COLO829 (cell line): ENCODE data around the gene ETV6.
A peak's percentile ranks its signal among the peaks of the same experiment; 100 is the strongest.

Source experiments
- DNase-seq: peaks from one replicate; pipeline ENCODE4 v3.0.0; 2012; ENCODE audit warnings: low spot score

Gene ETV6

GRCh38 chr12:11778713-11779685 is 129.5 kb downstream of the ETV6 start:
- DNase-seq, result no peak

- DNase-seq, result no peak
These were observed 131.1 kb downstream of the ETV6 start for GRCh38 chr12:11780521-11781101.

GRCh38 chr12:11782914-11783420 is 133.5 kb downstream of the ETV6 start:
- no peak for DNase-seq

GRCh38 chr12:11785712-11786111 is 136.2 kb downstream of the ETV6 start:
- no peak for DNase-seq

- DNase-seq, result no peak
These were observed 137.3 kb downstream of the ETV6 start for GRCh38 chr12:11786638-11787365.

GRCh38 chr12:11787437-11787836 is 138.0 kb downstream of the ETV6 start:
- DNase-seq, result no peak

GRCh38 chr12:11787933-11788849 is 138.7 kb downstream of the ETV6 start:
- DNase-seq, result no peak

GRCh38 chr12:11793921-11794710 is 144.6 kb downstream of the ETV6 start:
- peak; percentile 69 for DNase-seq

GRCh38 chr12:11794751-11795150 is 145.3 kb downstream of the ETV6 start:
- DNase-seq, result no peak

GRCh38 chr12:11795192-11795912 is 145.9 kb downstream of the ETV6 start:
- DNase-seq, result no peak

GRCh38 chr12:11795913-11796459 is 146.5 kb downstream of the ETV6 start:
- DNase-seq, result no peak

- no peak for DNase-seq
These were observed 147.9 kb downstream of the ETV6 start for GRCh38 chr12:11797317-11797913.

GRCh38 chr12:11798006-11798708 is 148.7 kb downstream of the ETV6 start:
- no peak for DNase-seq

GRCh38 chr12:11798856-11799501 is 149.5 kb downstream of the ETV6 start:
- DNase-seq, result no peak

- DNase-seq, result no peak
These were observed 150.0 kb downstream of the ETV6 start for GRCh38 chr12:11799502-11799873.

GRCh38 chr12:11801643-11802042 is 152.2 kb downstream of the ETV6 start:
- no peak for DNase-seq

GRCh38 chr12:11804130-11804529 is 154.7 kb downstream of the ETV6 start:
- DNase-seq, result no peak

- no peak for DNase-seq
These were observed 155.6 kb downstream of the ETV6 start for GRCh38 chr12:11805043-11805442.
